CD4-positive, alpha-beta T cell treated with Interleukin-6 at 100 ng/mL for 8 hours (primary cell): ENCODE results near the gene CADM1.

Source experiments
- DNase-seq: peaks from one replicate; pipeline ENCODE4 v3.0.0-alpha.2; 2020; ENCODE audit warnings: mixed read lengths, low spot score

Gene CADM1

DNA sequence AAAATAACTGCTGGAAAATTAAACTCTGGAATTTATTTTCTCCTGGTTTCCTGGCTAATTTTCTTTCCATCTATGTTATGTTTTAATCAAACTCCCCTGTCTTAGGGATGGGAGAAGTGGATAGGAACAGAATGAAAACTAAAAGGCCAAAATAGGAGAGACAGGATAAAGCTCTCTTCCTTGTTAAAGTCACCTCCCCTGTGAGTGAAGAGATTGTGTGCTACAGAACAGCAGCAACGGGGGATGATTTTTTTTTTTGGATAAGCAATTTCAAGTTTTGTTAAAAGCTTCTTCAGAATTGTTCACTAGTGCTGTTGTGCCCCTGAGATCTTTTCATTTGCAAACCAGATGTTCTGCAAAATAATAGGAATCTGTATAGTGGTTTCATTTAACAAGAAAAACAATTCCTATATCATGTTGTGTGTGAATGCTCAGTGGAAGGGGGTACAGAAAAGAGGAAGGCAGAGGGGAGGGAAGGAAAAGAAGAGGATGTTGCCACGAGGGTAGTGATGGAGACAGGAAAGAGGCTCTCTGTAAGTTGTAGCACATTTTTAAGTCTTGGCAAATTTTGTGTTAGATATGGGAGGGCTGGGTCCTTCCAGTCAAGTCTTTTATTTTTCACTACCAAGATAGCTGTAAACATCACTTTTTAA, 301.2 kb downstream of the CADM1 start:
- no peak for DNase-seq

DNA sequence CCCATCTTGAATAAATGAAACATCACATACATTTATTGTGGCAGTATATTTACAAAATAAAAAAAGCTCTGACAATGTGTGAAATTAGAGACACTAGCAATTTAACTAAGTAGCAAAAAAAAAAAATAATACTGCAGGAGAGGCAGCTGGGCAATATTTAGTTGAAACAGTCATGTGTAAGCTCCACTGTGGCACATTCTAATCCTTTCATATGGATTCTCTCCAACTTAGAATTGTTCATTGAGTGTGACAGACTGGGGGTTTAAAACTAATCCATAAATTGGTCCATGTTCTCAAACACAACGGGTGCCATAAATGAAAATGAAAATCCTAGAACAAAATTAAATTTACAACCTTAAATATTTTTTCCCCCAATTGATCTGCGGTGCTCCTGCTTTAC, 302.1 kb downstream of the CADM1 start:
- no peak for DNase-seq

DNA sequence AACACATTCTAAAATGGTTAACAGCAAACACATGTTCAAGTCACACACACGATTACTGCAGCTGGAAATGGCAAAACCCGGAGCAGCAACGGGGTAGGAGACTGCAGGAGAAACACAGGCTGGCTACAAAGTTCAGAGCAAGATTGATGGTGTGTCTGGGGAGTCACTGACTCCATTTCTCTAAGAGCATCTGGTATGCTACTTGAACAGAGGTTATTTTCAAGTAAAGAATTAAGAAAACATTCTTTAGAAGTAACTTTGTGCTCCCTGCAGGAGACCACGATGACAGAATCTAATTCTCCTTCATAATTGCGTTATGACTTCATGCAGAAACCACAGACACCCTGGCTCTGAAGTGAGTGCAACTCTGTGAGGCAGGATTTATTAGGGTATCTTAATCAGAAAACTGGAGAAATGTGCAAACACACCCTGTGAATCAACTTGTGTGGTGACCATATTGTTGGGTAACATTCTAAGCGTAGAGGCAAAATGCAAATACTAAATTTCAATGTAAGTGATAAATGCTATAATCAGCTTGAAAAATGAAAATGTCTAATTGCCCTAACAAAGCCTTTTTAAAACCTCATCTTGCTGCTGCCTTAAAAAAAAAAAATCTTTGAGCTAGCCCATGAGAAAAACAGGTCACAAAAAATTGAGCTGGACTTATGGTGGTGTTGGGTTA, 303.0 kb downstream of the CADM1 start:
- no peak for DNase-seq

DNA sequence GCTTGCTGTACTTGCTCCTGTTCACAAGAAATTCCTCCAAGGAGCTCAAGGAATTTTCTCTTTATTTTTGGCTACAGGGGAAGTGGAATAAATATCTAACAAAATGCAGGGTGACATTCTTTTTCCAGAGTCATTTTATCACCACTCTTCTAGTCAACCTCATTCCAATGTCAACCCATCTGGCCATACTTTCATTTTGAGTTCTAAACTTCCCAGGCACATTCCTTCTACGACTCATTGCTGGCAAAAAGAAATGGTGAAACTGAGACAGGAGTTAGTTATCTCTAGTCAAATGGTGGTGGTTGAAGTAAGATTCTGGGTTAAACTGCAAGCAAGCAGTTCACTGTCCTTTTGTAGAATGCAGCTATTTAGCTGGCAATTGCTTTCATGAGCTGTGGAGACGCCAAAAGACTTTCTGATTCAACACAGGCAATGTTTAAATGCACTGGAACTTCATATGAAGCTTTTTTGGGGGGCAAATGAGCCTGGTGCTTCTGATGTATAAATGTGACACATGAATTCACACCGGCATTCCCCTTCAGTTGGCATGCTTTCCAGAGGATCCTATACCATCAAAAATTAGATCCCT, 304.6 kb downstream of the CADM1 start:
- no peak for DNase-seq

DNA sequence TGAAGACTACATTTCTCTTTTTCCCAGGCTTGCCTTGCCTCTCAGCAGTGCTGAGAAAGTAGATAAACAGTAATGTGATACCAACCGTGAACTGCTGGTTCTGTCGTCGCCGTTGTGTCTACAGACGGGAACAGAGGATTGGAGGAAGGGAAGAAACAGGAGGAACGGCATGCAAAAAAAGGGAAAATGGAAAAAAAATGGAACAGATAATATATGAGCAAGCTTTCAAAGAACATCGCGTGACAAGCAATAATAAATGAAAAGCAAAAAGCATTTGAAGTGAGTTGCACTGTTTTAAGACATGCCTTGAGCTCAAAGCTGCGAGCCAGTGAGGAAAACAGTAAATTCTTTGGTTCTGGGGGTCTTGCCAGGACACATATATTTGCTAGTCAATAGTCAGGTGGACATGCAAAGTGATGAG, 305.9 kb downstream of the CADM1 start:
- no peak for DNase-seq

DNA sequence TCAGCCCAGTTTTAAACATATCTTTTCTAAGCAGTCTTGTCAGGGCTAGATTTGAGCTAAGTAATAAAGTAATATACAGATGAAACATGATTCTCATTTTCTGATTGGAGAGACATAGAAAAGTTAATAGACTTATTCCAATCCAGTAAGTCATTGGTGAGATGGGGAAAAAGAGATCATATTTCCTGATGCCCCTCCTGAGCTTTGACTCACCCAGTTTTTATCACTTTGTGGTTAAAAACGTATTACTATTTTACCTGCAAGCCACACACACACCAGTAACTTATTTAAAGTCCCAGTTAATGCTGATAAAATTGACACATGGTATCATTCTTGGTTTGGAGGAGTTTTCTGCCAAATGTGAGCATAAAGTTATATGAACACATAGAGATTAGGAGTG, 306.8 kb downstream of the CADM1 start:
- no peak for DNase-seq

DNA sequence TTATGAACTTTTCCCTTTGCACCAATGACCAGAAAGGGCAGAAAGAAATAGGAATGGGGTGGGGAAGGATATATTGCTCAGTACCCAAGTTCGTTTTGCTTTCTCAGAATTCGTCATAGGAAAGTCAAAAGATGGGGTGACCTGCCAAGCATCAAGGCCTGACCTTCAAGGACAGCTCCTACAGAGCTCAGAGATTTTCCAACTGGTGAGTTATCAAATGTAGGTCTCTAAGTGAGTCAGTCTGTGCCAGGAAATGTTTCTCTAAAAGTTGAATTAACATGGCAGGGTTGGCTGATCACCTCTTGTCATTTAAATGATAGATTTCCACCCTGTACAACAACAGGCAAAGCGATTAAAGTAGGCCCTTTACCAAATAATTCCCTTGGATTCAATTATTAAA, 307.2 kb downstream of the CADM1 start:
- DNase-seq: no peak

DNA sequence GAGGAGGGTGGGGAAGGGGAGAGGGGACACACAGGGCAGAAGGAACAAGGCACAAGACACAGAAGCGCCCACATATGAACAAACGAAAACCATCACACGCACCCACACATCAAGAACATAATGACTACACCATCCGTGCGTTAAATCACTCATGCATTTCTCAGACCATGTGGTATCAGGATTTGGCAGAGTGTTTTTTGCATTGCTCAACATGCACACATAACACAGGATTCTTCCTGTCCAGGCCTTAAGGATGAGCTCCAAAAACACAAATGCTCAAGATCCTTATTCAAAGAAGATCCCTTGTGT, 309.5 kb downstream of the CADM1 start:
- DNase-seq: no peak

DNA sequence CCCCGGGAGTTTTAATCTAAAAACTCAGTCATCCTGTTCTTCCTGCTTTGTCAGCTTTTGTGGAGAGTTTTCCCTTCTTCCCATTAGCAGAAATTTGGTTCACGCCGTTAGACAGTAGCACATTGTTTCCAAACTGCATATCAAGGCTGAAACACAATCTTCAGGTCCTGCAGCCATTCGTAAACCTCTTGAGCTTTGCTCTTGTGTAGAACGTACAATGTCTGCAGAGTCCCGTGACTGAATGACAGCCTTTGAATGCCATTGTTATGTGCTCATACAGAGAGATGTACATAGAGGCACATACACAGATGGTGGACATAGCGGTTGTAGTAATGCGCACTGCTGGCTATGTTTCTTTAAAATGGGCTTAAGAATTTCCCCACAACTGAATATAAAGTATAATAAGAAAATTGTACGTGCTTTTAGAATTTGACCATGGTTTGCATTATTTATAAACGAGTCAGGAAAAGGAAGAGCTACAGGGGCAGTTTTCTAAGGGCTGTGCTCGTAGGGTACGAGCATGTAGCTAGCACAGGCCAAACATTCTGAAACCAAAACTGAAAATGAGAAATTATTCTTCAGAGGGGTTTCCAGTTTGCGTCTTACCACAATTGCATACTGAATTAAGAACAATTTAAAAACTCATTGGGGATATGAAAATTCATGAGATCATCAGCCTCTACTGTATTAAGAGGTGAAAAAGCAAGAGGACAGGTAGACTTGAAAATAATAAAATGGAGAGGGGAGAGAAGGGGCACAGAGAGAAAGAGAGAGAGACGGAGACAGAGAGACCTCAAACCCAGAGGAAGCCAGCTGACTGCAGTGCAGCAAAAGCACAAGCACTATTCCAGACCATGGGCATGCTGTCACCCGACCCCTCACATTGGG, 310.1 kb downstream of the CADM1 start:
- no peak for DNase-seq

DNA sequence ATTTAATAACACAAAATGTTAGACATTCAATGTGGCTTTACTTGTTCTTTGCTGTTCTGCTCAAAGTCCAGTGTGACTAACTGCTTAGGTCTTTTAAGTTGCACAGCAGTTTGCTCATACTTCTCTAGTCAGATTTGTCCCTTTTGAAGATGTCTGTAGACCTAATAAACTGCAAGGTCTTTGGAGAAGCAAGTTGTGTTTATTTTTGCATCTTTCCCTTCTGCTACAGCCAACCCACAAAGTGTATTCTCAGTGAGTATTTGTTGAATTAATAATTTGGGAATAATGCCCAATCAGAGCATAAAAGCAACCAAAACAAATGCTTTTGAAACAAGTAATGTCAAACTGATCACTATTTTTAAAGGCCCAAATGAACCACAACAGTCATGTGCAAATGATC, 312.5 kb downstream of the CADM1 start:
- no peak for DNase-seq

DNA sequence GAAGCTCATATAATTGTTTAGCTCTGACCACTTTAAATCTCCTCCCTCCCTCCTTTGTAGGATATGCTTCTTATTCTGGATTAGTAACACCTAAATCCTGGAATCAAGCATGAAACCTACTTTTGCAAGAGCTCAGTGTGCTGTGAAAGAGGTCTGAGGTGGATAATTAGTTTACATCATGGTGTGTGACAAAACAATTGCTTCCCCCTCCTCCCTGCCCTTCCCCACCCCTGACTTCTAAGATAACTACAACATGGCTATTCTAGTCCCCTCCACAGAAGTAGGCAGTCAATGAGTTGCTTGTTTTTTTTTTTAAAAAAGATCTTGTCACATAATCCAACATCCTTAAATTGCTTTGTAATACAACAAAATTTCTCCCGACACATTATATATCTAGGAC, 314.0 kb downstream of the CADM1 start:
- no peak for DNase-seq

DNA sequence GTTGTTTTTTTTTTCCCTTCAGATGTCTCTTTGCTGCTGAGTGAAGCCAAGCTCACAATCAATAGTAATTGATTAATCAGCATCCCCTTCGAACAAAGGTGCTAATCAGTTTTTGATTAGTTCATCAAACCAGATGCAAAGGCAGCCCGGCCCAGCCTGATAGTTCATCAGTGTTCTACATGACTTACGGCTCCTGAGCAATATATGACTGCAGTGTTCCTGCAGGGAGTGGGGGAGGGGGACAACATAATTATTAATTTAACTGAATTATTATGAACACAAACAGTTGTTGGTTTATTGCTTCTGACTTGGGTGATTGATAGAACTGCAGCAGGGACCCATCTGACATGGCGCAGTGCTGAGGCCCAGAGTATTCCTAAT, 315.3 kb downstream of the CADM1 start:
- DNase-seq: no peak

DNA sequence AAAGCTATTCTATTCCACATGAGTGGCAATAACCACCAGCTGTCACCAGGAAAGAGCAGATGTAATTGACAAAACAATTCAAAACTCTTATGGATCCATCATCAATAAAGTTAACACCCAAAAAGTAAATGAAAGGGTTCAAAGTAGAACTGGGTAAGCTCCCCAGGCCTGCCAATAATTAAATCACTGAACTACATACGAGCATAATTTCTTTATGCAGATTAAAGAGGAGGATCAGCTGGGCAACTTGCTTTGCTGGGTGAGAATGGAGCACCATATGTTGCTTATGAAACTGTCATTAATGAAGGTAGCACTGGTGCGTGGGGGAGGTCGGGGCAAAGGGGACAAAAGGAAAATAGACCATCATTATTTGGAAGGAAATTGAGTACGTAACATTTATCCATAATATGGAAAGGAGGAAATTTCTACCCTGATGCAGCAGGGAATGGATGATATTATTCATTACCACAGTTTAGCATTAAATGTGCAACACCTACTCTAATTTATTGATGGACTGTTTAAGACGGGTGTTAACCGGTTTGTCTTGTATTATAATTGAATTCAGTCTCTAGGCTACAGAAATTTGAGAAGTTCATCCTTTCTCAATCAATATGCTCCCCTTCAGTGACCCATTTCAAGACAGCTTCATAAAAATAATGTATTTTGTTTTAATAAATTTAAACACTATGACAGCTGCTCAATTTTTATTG, 315.9 kb downstream of the CADM1 start:
- no peak for DNase-seq

DNA sequence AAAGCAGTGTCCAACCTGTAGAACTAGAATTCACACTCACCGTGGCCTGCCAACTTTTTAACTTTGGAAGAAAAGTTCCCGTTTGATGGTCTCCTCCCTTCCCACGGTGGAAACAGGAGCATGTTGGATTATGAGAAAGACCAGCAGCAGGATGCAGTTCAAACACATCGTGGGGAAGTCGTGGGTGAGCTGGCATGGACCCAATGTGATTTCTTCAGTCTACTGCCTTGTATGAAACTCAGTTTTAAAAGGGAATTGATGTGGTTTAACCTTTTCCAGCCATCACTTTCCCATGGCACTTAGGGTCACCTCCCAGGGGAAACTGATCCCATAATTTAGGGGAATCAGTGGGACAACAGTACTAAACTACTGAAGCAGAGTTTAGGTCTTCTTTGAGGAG, 318.3 kb downstream of the CADM1 start:
- no peak for DNase-seq

DNA sequence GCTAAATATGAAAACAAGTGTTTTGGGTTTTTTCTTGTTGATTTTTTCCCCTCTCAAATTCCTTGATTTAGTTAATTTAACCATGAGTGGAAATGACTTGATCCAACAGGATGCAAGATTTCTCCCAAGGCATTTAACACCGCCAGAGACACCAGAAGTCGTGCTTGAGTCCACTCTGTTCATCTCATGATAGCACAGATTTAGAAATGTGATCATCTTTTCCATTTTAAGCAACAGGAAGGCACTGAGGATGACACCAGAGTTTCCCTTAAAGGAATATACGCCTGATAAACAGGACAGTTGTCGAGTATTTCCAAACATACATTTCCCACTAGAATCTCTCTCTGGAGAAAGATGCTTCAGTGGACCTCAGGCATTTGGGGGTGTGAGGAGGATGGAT, 318.7 kb downstream of the CADM1 start:
- no peak for DNase-seq

DNA sequence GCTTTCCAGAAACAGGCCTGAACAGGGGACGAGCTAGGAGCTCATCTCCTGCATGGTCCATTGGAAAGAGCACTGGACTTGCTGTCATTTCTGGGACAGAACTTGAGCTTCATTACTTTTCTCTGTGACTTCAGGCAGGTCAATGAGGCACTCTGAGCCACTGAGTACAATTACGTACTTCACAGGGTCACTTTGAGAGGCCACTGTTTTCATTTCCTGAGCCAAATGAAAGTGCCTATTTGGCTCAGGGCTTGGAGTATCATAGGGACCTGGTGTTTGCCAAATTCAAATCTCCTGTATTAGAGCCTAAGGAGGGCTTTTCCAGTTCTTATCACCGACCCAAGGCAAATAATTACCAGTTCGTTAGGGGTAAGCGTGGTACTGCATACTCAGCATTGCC, 319.3 kb downstream of the CADM1 start:
- no peak for DNase-seq

DNA sequence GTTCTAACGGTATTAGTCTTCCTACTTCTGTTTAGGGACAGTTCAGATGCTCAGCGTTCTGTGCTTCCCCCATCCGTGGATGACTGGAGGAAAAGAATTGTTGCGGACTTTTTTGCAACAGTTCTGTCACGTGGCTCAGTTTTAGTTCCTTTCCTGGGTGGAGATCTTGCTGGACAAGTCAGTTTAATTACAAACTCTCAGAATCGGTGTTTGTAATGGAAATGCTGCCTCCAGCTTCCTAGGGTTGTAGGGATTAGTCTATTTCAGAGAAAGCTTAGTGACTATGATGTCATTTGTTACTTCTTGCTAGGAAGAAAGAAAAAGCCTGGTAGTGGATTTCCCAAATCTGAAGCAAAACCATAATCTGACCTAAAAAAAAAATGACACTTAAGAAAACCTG, 320.4 kb downstream of the CADM1 start:
- no peak for DNase-seq

DNA sequence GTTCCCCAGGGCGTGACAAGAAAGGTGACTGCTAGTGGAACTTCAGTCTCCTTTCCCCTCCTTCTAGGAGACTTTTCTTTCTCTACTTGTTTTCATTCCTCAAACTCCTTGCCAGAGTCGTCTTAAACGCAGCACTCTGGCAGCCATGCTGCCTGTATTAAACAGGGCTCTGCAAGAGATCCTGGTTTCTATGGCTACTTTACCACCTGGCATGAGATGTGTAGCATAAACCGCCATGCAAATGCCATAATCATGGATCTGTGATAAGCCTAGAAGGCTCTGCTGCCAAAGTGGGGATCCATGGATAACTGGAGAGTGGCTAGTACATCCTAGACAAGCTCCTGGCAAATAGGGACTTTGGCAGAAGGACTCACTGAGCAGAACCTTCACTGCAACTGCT, 321.1 kb downstream of the CADM1 start:
- no peak for DNase-seq

DNA sequence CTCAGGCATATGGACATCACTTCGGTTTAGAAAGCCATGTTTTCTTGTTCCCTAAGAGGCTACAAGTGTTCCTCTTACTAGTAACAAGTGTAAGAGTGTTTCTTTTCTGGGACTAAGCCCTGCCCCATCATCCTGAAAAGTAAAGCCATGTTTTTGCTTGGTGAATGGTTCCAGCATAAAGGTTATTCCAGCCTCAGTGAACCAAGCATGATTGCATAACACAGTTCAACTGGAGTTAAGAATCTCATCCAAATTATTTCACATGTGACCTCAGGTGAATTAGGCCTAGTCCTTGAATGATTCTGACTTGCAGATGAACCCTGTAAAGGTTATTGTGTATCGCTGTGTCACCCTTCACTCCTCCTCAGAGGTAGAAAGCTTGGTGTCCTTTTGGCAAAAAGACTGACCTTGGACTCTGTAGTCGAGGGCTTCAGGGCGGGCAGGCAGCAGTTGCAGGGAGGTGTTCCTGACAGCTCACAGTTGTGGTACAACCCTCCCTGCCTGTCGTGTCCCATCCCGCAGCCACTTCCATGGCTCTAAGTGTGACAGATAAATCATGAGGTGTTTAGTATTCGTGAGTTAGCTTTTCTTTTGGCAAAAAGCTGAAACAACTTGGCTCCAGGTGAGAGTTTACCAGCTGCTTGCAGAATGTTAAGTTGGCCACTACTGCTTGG, 321.8 kb downstream of the CADM1 start:
- no peak for DNase-seq

DNA sequence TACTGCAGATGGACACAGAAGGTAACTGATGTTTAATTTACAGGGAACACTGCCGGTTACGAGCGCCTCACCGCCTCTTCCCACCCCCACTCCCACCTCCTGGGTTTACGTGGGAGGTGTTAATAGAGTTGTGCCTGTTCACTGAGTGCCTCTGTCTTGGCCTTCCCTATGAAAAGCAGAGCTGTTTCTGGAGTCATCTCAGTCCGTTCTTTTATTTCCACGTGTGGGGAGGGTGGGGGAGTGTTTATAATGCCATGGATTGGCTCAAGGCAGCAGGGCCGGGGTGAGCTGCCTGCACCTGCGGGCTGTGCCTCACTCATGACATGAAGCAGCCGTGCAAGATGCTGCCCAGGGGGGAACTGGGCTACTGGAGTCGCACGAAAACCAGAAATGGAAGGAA, 322.7 kb downstream of the CADM1 start:
- DNase-seq: no peak

DNA sequence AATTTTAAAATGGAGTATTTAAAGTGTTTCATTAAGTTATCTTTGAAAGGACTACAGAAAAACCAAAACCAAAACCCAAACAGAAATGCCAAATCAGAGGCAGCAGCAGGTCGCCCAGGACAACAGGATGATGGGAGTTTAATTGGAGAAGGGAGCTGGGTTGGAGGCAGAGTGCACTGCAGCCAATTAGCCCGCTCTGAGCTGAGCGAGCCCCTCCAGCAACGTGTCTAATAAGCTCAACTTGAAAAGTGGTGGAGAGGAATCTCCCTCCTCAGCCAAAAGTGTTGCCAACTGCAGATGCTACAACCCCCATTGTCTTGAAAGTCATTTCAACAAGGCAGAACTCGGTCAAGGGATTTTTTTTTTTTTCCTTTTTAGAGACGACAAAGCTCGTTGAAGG, 323.9 kb downstream of the CADM1 start:
- no peak for DNase-seq

DNA sequence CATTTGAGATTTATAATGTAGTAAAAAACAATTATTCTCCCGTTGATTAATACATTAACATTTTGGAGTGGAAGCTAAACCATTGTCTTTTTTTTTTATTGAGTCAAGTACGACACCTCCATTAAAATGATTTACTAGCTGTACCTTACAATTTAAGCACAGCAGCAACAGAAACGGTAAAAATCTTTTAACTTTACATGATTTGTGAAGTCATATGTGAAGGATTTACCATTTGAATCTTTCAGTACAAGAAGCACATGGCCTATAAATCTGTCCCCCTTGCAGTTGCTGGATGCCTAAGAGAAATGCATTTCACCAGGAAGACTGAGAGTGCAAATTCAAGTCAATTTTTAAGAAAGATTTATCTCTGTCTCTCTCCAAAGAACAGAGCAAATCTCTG, 324.6 kb downstream of the CADM1 start:
- DNase-seq: no peak
